Measurements from ENCODE around the gene KLHL29. TPM values are rescaled to one million over a fixed set of nuclear protein-coding genes. Genes with fewer than 3 reads are reported as not detected.

Gene KLHL29
- total RNA-seq, 1 experiment from 2014 or later, result 2.4 TPM

DNA sequence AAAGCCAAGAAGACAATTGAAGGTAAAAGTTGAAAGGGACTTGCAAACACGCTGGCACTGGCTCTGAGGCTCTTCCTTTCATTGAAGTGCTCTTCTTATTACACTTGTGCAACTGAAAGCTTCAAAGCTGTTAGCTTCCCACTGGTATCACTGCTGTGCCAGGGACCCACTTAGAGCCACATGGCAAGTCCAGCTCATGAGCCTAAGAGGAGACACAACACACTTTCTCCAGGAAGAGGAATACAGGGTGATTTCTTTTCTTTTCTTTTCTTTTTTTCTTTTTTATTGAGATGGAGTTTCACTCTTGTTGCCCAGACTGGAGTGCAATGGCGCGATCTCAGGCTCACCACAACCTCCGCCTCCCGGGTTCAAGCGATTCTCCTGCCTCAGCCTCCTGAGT lies 323.8 kb downstream of the KLHL29 start:
- Histone ChIP-seq H3K14ac (ENCODE audit: insufficient read depth, low read length) (no peak overlapping the region), H3K4me1 (ENCODE audit: insufficient read depth, low read length) (peaks cover 6% of the 10 kb centered on the region), H3K23ac (ENCODE audit: insufficient read length, low read depth, low read length) (no peak overlapping the region), H2BK5ac (ENCODE audit: insufficient read length, low read length) (no peak overlapping the region), H3K23me2 (ENCODE audit: insufficient read length, low read depth, low read length, poor library complexity, severe bottlenecking) (no peaks in the 10 kb centered on the region), H3T11ph (ENCODE audit: low read length) (no peak overlapping the region), H3K27ac (ENCODE audit: insufficient read length, low read depth, low read length) (no peak overlapping the region), H2AFZ (ENCODE audit: low read length) (no peak overlapping the region), H3K18ac (ENCODE audit: insufficient read length, low read depth, low read length) (no peak overlapping the region), H4K8ac (replicated peaks; ENCODE audit: insufficient read length, low read depth, low read length) (no peak overlapping the region), H2BK20ac (ENCODE audit: low read depth, low read length, poor library complexity, severe bottlenecking) (no peak overlapping the region), H3K56ac (ENCODE audit: insufficient read length, low read depth, low read length) (no peak overlapping the region), H3K4me2 (ENCODE audit: insufficient read depth, insufficient read length, low read length) (no peak overlapping the region), H2BK15ac (ENCODE audit: low read depth, low read length) (no peak overlapping the region), H3K9ac (ENCODE audit: extremely low read depth, insufficient read length, low read length) (no peak overlapping the region), H4K5ac (ENCODE audit: insufficient read length, low read depth, low read length) (no peak overlapping the region), H4K20me1 (ENCODE audit: control insufficient read depth, insufficient read depth, insufficient read length) (no peaks in the 10 kb centered on the region), H3K79me1 (ENCODE audit: insufficient read depth, low read depth, low read length, poor library complexity, severe bottlenecking) (no peaks in the 10 kb centered on the region), H2BK12ac (ENCODE audit: insufficient read length, low read depth, low read length) (no peak overlapping the region), H4K91ac (ENCODE audit: insufficient read length, low read depth, low read length) (no peak overlapping the region), H3K9me3 (ENCODE audit: control insufficient read depth, low read depth, low read length) (no peaks in the 10 kb centered on the region), H3K27me3 (ENCODE audit: insufficient read depth, low read length) (no peaks in the 10 kb centered on the region), H3K79me2 (ENCODE audit: insufficient read depth, low read length) (no peaks in the 10 kb centered on the region), H2BK120ac (ENCODE audit: low read depth, low read length, poor library complexity, severe bottlenecking) (no peak overlapping the region), H2AK5ac (ENCODE audit: insufficient read length, low read length) (no peak overlapping the region), H3K4ac (ENCODE audit: low read depth, low read length) (no peak overlapping the region)
- H3K27me3 Mint-ChIP-seq (ENCODE audit: low read depth), result no peaks in the 10 kb centered on the region
- H3K27ac Mint-ChIP-seq, result no peak overlapping the region
- H3K9me3 Mint-ChIP-seq, result no peaks in the 10 kb centered on the region
- H3K4me3 Mint-ChIP-seq, result no peak overlapping the region
- peaks cover 0 to 3% (median under 1%) of the 10 kb centered on the region in 3 experiments; a peak in 2 of 7 replicates for H3K36me3 Mint-ChIP-seq (ENCODE audit: insufficient read depth in 1 of 3, low read depth in 3 of 3)
- TF ChIP-seq, protein P1, sequence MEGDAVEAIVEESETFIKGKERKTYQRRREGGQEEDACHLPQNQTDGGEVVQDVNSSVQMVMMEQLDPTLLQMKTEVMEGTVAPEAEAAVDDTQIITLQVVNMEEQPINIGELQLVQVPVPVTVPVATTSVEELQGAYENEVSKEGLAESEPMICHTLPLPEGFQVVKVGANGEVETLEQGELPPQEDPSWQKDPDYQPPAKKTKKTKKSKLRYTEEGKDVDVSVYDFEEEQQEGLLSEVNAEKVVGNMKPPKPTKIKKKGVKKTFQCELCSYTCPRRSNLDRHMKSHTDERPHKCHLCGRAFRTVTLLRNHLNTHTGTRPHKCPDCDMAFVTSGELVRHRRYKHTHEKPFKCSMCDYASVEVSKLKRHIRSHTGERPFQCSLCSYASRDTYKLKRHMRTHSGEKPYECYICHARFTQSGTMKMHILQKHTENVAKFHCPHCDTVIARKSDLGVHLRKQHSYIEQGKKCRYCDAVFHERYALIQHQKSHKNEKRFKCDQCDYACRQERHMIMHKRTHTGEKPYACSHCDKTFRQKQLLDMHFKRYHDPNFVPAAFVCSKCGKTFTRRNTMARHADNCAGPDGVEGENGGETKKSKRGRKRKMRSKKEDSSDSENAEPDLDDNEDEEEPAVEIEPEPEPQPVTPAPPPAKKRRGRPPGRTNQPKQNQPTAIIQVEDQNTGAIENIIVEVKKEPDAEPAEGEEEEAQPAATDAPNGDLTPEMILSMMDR (conservative IDR thresholded peaks at IDR 0.05), result no peak
- H3K4me1 Mint-ChIP-seq, result peaks cover 20 to 29% of the 10 kb centered on the region in 2 experiments
- WGBS (ENCODE audit: extremely low coverage, insufficient read length, low lambda C conversion rate), result no CpG with 5 or more reads among the region's 6 CpGs
- no peak for DNase-seq
